Measurements from ENCODE around the gene SLC44A5. TPM values are rescaled to one million over a fixed set of nuclear protein-coding genes. Genes with fewer than 3 reads are reported as not detected.

SLC44A5 gene
- 19.1 TPM for total RNA-seq

DNA sequence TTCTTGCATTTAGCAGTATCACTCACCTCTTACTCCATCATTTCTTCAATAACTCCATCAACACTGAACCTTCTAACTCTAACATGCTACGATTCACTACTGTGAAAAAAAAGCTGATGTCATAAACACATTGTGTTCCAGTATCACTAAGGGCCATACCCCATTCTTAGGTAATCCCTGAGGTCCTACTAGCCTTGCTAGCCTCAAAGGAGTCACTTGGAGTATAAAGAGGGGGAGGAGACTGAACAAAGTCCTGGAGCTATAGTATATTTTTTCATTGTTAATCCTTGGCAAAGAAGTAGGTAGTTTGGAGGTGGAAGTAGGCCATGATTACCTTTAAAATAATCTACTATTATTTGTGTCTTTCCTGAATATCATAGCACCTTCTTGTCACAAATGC, at the start of gene SLC44A5:
TSS of gene SLC44A5 (minus strand) at position 101 of the 400 bp plus-strand sequence. CDS start 69,667 bp downstream, outside the sequence.

Other genes starting within 250 kb of the SLC44A5 start
- gene ACADM, start 113.6 kb upstream of the SLC44A5 start, total RNA-seq = 77.6 TPM
- gene RABGGTB, start 175.1 kb upstream of the SLC44A5 start, total RNA-seq = 101 TPM
- 0.77 TPM for gene MSH4, start 185.8 kb upstream of the SLC44A5 start, total RNA-seq